Gastrocnemius medialis (tissue), 4 donors: ENCODE measurements around the gene ACP1. TPM values are rescaled to one million over a fixed set of nuclear protein-coding genes. Genes with fewer than 3 reads are reported as not detected.
"Not testable (repeated sequence)": the region's sequence is repeated elsewhere in the genome, so short reads cannot be mapped to it uniquely, and the experiment has no call there.

ENCODE experiments used
- ATAC-seq, 2 donors: fragments of 150-250 bp; one replicate each; pipeline ENCODE4 v1.9.1; 2016
- DNase-seq, 2 donors: peaks; one replicate each; pipeline ENCODE4 v3.0.0-alpha.2; 2019
- H3K27ac ChIP-seq, 4 donors: fragments of 200-600 bp; sonication (generic); 1 replicate in 1 of 4; 2 replicates in 3 of 4; pipeline ENCODE4 v1.5.1; 2016 to 2018; ENCODE audit warnings: mild to moderate bottlenecking in 2 of 4, moderate library complexity in 1 of 4
- H3K27me3 ChIP-seq, 3 donors: fragments of 200-600 bp; sonication (generic) in 2 of 3; 1 replicate in 1 of 3; 2 replicates in 2 of 3; pipeline versions ENCODE4 v1.5.1 to v1.6.0; 2016 to 2019; ENCODE audit warnings: mild to moderate bottlenecking in 1 of 3, moderate library complexity in 1 of 3
- H3K36me3 ChIP-seq, 2 donors: fragments of 200-600 bp; sonication (generic) in 1 of 2; one replicate each; pipeline ENCODE4 v1.5.1; 2017 to 2018
- H3K4me1 ChIP-seq, 2 donors: fragments of 200-600 bp; sonication (generic) in 1 of 2; one replicate each; pipeline ENCODE4 v1.5.1; 2016 to 2017; ENCODE audit warnings: mild to moderate bottlenecking in 2 of 2
- H3K4me3 ChIP-seq, 4 donors: fragments of 200-600 bp; sonication (generic) in 3 of 4; 1 replicate in 1 of 4; 2 replicates in 3 of 4; pipeline ENCODE4 v1.5.1; 2016 to 2019; ENCODE audit warnings: mild to moderate bottlenecking in 2 of 4
- H3K9me3 ChIP-seq, 3 donors: fragments of 200-600 bp; sonication (generic) in 2 of 3; 1 replicate in 1 of 3; 2 replicates in 2 of 3; pipeline ENCODE4 v1.5.1; 2016 to 2019
- POLR2A ChIP-seq, 2 donors: fragments of 450-650 bp; IDR thresholded peaks; one replicate each; pipeline ENCODE4 v1.6.1; 2017; ENCODE audit warnings: antibody characterized with exemption in 2 of 2, mild to moderate bottlenecking in 2 of 2, moderate library complexity in 2 of 2
- in situ Hi-C, 4 donors: fragments of 200-750 bp; cut with MboI; loops; one replicate each; pipeline versions ENCODE4 v1.15.0 to v1.8.0; 2017; ENCODE audit warnings: low sequenced_read_pairs in 4 of 4
- intact Hi-C: fragments of 100-400 bp; cut with DNase I; formaldehyde crosslinking; loops from one replicate; pipeline ENCODE4 v1.15.1; 2023; ENCODE audit warnings: low total_unique reads
- total RNA-seq, 4 donors: library from RNA; depleted of rRNA; stranded (reverse); fragments of >200 nt; gene quantifications; one replicate each; pipeline versions ENCODE4 v1.1.0 to v1.2.3, GENCODE V29; 2016
- TF ChIP-seq, protein P1 (sequence below), 5 experiments: fragments of 450-650 bp in 3 of 5; fragments of 200-600 bp in 2 of 5; sonication (generic) in 2 of 5; IDR thresholded peaks in 4 of 5; conservative IDR thresholded peaks in 1 of 5; 1 replicate in 4 of 5; 2 replicates in 1 of 5; pipeline ENCODE4 v1.5.1; 2016 to 2019; ENCODE audit warnings: antibody characterized with exemption in 5 of 5, mild to moderate bottlenecking in 3 of 5, moderate library complexity in 3 of 5

The ACP1 gene
- total RNA-seq, 4 donors from 2014 or later = 69.7 to 91.3 (median 81.9) TPM

DNA sequence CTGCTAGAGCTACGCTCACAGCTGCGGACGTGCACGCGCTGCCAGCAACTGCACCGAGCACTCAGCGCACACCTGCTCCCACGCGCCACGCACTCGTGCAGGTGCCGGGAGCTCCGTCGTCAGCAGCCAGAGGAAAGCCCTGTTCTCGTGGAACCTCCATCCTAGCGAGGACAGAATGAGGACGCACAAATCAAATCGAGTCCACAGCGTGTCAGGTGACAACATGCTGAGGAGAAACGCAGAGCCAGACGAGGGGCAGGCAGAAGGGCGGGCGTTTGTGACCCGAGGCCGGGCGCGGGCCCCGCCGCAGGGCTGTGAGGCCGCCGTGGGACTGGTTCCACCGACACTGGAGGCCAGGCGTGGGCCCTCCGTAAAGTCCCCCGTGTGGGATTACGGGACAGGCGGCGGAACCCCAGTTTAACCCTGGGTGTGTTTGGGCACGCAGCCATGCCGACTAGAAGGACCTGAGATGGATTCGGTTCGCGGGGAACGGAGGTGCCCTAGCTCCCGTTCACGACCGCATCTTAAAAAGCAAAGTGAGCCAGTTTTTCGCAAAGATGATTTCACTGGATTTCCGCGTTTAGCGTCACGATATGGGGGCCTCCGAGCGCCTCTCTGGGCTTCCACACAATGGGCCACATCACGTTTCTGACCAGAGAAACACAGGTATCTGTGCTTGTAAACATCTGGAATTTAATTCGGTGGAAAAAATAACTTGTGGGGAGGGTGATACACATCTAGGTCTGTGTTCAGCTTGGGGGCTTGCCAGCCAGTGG is 50.0 kb downstream of the ACP1 start:
- DNase-seq (no peak), ATAC-seq (no peak)
- H3K36me3 ChIP-seq = no peaks in the 10 kb centered on the region
- H3K27ac ChIP-seq = no peak overlapping the region
- H3K4me3 ChIP-seq = no peak overlapping the region
- in situ Hi-C loops = no loop called here
- TF ChIP-seq, protein P1, sequence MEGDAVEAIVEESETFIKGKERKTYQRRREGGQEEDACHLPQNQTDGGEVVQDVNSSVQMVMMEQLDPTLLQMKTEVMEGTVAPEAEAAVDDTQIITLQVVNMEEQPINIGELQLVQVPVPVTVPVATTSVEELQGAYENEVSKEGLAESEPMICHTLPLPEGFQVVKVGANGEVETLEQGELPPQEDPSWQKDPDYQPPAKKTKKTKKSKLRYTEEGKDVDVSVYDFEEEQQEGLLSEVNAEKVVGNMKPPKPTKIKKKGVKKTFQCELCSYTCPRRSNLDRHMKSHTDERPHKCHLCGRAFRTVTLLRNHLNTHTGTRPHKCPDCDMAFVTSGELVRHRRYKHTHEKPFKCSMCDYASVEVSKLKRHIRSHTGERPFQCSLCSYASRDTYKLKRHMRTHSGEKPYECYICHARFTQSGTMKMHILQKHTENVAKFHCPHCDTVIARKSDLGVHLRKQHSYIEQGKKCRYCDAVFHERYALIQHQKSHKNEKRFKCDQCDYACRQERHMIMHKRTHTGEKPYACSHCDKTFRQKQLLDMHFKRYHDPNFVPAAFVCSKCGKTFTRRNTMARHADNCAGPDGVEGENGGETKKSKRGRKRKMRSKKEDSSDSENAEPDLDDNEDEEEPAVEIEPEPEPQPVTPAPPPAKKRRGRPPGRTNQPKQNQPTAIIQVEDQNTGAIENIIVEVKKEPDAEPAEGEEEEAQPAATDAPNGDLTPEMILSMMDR (IDR thresholded peaks at IDR 0.05 in 4 of 5, conservative IDR thresholded peaks at IDR 0.05 in 1 of 5) = no peak
- no peak for TF ChIP-seq POLR2A (IDR thresholded peaks at IDR 0.05)
- no peaks in the 10 kb centered on the region for H3K9me3 ChIP-seq
- peaks cover 0 to 2% (median 0%) of the 10 kb centered on the region in 3 donors for H3K27me3 ChIP-seq
- H3K4me1 ChIP-seq = no peaks in the 10 kb centered on the region
- intact Hi-C loops = no loop called here

DNA sequence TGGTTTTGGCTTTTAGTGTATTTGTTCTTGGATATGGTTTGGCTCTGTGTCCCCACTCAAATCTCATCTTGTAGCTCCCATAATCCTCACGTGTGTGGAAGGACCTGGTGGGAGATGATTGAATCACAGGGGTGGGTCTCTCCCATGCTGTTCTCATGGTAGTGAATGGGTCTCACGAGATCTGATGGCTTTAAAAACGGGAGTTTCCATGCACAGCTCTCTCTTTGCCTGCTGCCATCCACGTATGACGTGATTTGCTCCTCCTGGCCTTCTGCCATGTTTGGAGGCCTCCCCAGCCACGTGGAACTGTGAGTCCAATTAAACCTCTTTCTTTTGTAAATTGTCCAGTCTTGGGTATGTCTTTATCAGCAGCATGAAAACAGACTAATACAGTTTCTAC is 51.2 kb downstream of the ACP1 start:
- H3K4me1 ChIP-seq, ATAC-seq, H3K9me3 ChIP-seq, H3K4me3 ChIP-seq, in situ Hi-C loops, intact Hi-C loops, H3K27ac ChIP-seq, H3K36me3 ChIP-seq, H3K27me3 ChIP-seq, DNase-seq: not testable (repeated sequence)

DNA sequence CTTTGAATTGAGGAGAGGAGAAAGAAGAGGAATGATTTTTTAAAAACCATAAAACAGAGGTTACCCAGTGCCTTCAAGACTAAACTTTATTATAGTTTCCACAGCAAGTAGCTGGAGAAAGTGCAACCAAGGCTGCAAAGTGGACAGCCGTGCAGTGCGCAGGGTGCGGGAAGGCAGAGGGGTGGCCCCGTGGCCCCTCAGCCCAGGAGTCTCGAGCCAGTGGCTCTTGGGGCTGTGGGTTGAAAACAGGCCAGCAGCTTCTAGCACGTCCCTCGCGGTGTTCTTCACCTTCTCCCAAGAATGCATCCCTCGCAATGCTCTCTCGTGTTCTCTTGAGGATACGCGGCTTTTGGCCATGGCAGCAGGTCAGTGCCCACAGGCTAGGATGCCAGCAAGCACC is 51.6 kb downstream of the ACP1 start:
- Histone ChIP-seq H3K27me3 (peaks cover 0 to 2% (median 0%) of the 10 kb centered on the region in 3 donors), H3K36me3 (no peaks in the 10 kb centered on the region), H3K27ac (no peak overlapping the region), H3K4me3 (no peak overlapping the region), H3K9me3 (no peaks in the 10 kb centered on the region), H3K4me1 (no peaks in the 10 kb centered on the region)
- ATAC-seq = no peak
- in situ Hi-C loops = no loop called here
- intact Hi-C loops = no loop called here
- no peak for TF ChIP-seq POLR2A (IDR thresholded peaks at IDR 0.05)
- TF ChIP-seq, protein P1 (IDR thresholded peaks at IDR 0.05 in 4 of 5, conservative IDR thresholded peaks at IDR 0.05 in 1 of 5) = no peak
- no peak for DNase-seq

DNA sequence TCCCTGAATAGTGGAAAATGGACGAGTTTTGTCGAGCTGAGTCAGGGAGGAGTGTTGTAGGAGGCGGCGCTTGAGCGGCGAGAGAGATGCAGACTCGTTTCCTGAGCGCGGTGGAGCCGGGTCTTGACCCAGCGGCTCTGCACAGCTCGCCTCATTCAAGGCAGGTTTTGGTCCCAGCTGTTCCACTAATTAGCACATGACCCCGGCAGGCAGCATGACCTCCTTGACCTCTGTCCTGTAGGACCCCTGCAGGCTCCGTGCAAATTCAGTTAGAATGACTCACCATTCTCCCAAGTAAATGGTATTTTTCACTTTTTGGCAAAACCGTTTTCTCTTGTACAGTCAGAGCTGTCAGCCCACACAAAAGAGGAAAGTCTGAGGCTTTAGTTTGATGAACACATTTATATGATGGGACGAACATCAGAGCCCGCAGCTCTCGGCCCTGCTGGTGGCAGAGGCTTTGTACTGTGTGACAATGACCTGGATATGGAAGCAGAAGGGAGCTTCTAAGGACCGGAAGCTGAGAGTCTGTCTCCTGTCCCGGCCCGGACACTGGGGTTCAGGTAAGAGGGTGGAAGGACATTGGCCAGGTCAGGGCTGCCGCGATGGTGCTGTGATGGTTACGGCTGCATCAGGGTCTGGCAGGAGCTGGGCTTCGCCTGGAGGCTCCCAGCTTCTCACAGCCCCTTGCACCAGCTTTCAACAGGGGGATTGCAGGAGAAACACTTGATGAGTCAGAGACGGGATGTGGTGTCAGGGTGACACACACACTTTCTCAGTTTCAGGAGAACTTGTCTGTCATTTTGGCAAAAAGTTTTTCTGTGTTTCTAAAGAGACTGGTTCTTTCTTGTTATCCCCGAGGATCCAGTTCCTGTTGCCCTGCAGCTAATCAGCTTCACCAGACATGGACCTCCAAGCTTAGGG is 53.0 kb downstream of the ACP1 start:
- H3K4me3 ChIP-seq = no peak overlapping the region
- intact Hi-C loops (no loop called here), in situ Hi-C loops (no loop called here)
- ATAC-seq (no peak), DNase-seq (no peak)
- no peaks in the 10 kb centered on the region for H3K36me3 ChIP-seq
- H3K27ac ChIP-seq = no peak overlapping the region
- H3K4me1 ChIP-seq = no peaks in the 10 kb centered on the region
- no peaks in the 10 kb centered on the region for H3K9me3 ChIP-seq
- peaks cover 0 to 2% (median 0%) of the 10 kb centered on the region in 3 donors for H3K27me3 ChIP-seq
- TF ChIP-seq, protein P1 (IDR thresholded peaks at IDR 0.05 in 4 of 5, conservative IDR thresholded peaks at IDR 0.05 in 1 of 5) = no peak

DNA sequence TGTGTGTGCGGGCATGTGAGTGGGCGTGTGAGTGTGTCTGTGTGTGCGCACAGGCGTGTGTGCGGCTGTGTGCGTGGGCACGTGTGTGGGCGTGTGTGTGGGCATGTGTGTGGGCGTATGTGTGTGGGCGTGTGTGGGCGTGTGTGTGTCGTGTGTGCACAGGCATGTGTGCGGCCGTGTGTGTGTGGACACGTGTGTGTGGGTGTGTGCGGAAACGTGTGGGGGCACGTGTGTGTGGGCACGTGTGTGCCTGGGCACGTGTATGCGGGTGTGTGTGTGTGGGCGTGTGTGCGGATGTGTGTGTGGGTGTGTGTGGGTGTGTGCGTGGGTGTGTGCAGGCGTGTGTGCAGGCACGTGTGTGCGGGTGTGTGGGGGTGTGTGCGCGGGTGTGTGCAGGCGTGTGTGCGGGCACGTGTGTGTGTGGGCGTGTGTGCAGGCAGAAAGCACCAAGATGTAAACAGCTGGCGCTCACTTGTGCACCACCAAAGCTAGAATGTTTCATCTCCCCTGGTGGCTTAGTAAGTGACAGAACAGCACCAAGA is 54.4 kb downstream of the ACP1 start:
- intact Hi-C loops = no loop called here
- in situ Hi-C loops = no loop called here
- H3K9me3 ChIP-seq = no peaks in the 10 kb centered on the region

More for the DNA sequence above, 54.4 kb downstream of the ACP1 start:
- no peak for TF ChIP-seq POLR2A (IDR thresholded peaks at IDR 0.05)
- TF ChIP-seq, protein P1 (IDR thresholded peaks at IDR 0.05 in 4 of 5, conservative IDR thresholded peaks at IDR 0.05 in 1 of 5) = no peak
- Histone ChIP-seq H3K4me3 (no peak overlapping the region), H3K27ac (no peak overlapping the region), H3K4me1 (no peaks in the 10 kb centered on the region), H3K36me3 (no peaks in the 10 kb centered on the region), H3K27me3 (peaks cover 0 to 2% (median 0%) of the 10 kb centered on the region in 3 donors)
- ATAC-seq = no peak
- DNase-seq = no peak
